GOT3 (cell line): ENCODE results near the gene SNAPC2.
"Not testable (repeated sequence)": the region's sequence is repeated elsewhere in the genome, so short reads cannot be mapped to it uniquely, and the experiment has no call there.

ENCODE experiments used
- DNase-seq: peaks from one replicate; lab custom pipeline; 2025; ENCODE audit warnings: mixed read lengths; lab: John Stamatoyannopoulos, UW

The SNAPC2 gene

DNA sequence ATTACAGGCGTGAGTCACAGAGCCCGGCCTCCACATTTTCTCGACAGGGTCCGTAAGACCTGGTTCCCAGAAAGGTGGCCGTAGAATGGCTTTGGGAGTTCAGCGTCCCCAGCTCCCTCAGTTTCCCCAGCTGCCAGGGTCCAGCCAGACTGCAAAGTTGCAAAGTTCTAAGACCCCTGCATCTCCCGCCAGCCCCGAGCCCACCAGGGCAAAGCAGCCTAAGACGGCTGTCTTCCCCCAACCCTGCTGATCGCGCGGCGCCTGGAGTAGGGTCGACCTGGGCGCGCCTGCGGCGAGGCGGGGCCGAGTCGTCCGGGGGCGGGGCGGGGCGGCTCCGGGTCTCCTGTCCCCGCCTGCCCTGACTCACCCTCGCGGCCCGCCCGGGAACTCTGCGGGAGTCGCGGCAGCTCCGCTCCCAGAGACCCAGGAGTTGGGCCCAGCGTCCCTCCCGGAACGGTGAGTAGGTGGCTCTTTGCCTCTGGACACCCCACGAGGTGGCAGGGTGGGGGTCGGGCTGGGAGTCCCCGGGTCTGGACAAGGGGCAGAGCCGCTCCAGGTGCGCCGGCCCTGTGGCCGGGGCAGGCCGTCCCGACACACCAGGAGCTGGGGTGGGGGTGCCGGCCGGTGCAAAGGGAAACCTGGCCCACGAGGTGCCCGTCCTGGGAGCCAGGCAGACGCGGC lies 31.9 kb upstream of the SNAPC2 start, which contains the start of gene LRRC8E:
Gene LRRC8E (plus strand): TSS at position 366 of the 681 bp plus-strand sequence. CDS start 7,094 bp downstream, outside the sequence.
- DNase-seq: no peak

DNA sequence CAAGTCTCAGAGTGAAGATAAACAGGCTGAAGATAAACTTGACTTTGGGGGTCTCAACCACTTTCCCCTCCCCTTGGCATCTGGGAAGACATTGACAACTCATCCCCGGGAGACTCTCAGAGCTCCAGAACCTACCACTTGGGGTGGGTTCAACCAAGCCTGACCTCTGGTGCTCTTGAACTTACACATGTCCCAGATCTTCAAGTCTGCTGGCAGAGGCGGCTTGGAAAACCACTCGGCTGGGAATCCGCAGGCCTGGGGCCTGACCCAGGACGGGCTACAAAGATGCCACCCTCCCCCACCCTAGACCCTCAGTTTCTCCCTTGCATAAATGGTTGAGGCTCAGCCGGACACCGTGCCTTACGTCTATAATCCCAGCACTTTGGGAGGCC lies 31.3 kb upstream of the SNAPC2 start:
- DNase-seq: no peak

- not testable (repeated sequence) for DNase-seq
Measured at GRCh38 chr19:7893362-7894101, 26.6 kb upstream of the SNAPC2 start.

GRCh38 chr19:7894612-7895309 lies 25.4 kb upstream of the SNAPC2 start:
- no peak for DNase-seq

- no peak for DNase-seq
Measured at GRCh38 chr19:7895565-7895964, 24.6 kb upstream of the SNAPC2 start.

- DNase-seq: no peak
Measured at GRCh38 chr19:7897292-7897691, 22.8 kb upstream of the SNAPC2 start.

GRCh38 chr19:7898967-7899366 lies 21.2 kb upstream of the SNAPC2 start:
- DNase-seq: no peak

DNA sequence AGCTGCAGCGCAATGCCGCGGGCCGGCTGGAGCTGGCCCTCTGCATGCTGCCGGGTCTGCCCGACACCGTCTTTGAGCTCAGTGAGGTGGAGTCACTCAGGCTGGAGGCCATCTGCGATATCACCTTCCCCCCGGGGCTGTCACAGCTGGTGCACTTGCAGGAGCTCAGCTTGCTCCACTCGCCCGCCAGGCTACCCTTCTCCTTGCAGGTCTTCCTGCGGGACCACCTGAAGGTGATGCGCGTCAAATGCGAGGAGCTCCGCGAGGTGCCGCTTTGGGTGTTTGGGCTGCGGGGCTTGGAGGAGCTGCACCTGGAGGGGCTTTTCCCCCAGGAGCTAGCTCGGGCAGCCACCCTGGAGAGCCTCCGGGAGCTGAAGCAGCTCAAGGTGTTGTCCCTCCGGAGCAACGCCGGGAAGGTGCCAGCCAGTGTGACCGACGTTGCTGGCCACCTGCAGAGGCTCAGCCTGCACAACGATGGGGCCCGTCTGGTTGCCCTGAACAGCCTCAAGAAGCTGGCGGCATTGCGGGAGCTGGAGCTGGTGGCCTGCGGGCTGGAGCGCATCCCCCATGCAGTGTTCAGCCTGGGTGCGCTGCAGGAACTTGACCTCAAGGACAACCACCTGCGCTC lies 20.3 kb upstream of the SNAPC2 start:
- DNase-seq: no peak

DNA sequence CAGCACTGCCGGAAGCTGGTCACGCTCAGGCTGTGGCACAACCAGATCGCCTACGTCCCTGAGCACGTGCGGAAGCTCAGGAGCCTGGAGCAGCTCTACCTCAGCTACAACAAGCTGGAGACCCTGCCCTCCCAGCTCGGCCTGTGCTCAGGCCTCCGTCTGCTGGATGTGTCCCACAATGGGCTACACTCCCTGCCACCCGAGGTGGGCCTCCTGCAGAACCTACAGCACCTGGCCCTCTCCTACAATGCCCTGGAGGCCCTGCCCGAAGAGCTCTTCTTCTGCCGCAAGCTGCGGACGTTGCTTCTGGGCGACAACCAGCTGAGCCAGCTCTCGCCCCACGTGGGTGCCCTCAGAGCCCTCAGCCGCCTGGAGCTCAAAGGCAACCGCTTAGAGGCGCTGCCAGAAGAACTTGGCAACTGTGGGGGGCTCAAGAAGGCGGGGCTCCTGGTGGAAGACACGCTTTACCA lies 19.7 kb upstream of the SNAPC2 start:
- DNase-seq: no peak

- DNase-seq: no peak
Measured at GRCh38 chr19:7900931-7901330, 19.2 kb upstream of the SNAPC2 start.

GRCh38 chr19:7901337-7901736 lies 18.8 kb upstream of the SNAPC2 start:
- DNase-seq: no peak

DNA sequence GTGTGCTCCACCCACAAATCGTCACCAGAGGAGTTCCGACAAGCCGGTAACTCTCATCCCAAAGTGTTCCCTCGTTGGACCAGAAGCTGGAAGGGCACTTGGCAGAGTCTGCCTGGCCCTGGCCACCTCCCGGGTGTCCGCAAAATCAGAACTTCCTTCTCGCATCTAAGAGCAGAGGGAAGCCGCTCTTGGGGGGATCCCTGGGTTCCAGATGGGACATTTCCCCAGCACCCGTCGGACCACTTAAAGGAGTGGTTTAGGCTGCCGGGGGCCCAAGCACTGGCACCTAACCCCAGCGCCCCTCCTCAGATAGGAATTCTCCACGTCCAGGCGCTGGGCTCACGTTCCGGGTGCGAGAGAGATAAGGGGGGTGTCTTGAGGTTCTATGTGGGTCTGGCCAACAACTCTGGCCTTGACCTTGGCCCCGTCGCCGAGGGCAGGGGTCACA lies 17.3 kb upstream of the SNAPC2 start:
- DNase-seq: no peak

- peak; percentile 99 for DNase-seq
Measured at GRCh38 chr19:7903244-7904073, 16.7 kb upstream of the SNAPC2 start, which contains the start of gene MAP2K7. TSS of gene MAP2K7 (plus strand) at chr19:7903877. CDS start at chr19:7903945, 68 bp downstream.

DNA sequence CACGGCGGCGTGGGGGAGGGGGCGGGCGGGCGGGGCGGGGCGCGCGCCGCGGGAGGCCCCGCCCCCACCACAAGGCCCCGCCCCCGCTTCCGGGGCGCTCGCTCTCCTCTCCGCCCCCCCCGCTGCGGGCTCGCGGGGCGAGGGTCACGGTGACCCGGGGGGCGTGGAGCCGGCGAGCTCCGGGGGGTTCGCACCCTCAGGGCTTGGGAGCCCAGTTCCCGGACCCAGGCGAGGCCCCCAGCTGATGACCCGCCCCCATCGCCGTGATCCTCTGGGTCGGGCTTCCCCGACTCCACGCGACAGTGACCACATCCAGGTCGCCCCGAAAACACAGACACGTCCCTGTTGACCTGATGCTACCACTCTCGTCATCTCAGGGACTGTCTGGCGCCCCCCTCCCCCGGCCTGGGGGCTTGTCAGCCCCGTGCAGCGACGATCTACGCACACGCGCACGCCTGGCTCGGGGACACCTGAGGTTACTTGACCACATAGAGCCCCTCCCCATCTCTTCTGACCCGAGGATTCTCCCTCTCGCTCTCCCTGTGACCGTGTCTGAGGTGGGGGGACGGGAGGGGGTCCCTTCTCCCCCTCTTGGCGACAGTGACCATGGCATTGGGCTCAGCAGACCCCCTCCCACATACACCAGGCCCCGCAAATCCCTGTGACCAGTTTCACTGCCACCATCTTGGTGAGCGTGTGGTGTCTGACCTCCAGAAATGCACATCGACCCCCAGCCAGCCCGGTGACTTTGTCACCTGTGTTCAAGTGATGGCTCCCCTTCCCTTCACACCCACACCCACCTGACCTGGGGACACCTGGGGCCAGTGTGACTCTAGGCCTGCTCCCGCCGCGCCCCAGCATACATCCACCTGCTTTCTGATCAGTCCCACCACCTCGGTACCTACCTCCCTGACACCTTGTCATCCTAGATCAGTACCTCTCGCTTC lies 15.8 kb upstream of the SNAPC2 start:
- DNase-seq: no peak

DNA sequence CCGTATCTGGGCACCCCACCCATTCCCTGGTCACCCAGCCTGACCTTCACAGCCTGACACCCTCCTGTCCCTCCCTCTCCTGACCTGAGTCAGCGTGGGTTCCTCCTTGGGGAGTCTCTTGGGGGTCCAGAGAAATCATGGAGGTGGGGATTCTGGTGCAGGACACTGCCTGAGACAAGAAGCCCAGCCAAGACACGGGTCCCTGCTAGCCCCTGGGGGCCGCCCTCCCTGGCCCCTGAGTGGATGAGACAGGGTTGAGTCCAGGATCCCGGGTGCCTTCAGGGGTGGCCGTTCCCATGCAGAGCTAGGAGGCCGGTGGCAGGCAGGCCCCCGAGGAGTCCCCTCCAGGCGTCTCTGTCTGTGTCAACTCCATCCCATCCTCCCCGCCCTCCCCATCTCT lies 14.9 kb upstream of the SNAPC2 start:
- no peak for DNase-seq

DNA sequence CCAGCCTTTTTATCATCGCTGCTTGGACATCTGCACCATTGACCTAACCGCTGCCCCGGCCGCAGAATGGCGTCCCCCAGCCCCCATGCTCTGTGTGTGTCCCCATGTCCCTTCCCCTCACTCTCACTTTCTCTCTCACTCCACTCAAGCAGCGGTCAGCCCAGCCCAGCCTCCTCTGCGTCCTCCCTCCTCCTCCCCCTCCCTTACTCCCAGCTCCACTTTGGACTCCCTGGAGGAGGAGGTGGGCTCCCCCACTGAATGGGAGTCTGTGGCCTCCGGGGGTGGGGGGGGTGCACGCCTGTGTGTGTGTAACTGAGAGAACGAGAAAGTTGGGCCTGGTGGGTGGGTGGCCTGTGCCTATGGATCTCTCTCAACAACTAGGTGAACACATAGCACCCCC lies 14.3 kb upstream of the SNAPC2 start:
- no peak for DNase-seq

DNA sequence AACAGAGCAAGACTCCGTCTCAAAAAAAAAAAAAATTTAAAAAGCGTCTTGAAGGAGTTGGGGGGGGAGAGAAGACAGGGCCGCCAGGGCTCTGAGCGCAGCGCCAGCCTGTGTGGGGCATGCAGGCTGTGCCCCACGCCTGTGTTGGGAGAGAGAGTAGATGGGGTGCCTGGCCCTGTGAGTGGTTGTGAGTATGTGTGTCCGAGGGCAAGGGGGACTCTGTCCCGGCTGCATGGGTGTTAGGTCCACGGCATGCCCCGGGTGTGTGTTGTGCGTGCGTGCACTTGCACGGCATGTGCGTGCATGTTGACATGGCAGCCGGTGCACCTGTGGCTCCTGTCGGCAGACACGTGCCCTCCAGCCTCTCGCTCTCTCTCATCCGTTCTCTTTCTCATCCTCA lies 13.0 kb upstream of the SNAPC2 start:
- no peak for DNase-seq

DNA sequence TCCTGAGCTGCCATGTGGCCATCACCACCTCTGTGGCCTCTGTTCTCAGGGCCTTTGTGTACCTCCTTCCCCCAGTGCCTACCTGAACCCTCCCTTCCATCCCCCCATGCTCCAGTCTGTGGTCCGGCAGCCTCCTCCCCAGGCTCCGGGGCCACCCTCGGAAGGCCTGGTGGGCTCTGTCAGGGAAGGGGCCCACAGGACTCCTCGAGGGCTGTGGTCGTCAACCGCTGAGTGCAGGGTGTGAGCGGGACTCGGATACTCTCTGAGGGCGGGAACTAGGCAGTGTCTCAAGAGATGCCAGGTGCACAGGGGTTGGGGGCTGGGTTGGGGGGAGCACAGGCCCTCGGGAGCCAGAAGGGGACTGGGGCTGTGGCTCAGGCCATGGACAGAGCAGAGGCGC lies 12.6 kb upstream of the SNAPC2 start:
- no peak for DNase-seq

- DNase-seq: no peak
Measured at GRCh38 chr19:7908078-7908699, 11.9 kb upstream of the SNAPC2 start.
